Activated CD4-positive, alpha-beta T cell treated with anti-CD3 and anti-CD28 coated beads, Interleukin-2, amount 50 U/mL, for 48 hours (primary cell): ENCODE measurements around the gene NCKAP5.

Source experiments
- DNase-seq, 2 experiments: peaks; one replicate each; pipeline ENCODE4 v3.0.0-alpha.2; 2020

Gene NCKAP5

DNA sequence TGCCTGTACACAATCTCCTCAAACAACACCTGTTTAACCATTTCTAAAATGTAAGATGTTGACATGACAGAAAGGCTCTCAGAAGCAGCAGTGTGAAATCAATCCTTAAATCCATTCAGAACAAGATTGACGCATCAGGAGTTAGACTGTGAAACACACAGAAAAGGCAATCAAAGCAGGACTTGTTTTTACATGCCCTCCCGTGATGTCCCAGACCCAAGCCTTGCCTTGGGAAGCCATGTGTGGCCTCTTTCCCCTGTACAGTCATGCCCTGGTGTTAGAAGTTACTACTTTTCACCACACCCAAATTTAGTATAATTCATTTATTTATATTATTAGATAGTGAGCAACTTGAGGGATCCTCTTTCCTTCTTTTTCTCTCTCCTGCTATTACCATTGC lies 115.7 kb downstream of the NCKAP5 start:
- DNase-seq, result no peak

GRCh38 chr2:133452146-133452545 lies 116.1 kb downstream of the NCKAP5 start:
- no peak for DNase-seq

DNA sequence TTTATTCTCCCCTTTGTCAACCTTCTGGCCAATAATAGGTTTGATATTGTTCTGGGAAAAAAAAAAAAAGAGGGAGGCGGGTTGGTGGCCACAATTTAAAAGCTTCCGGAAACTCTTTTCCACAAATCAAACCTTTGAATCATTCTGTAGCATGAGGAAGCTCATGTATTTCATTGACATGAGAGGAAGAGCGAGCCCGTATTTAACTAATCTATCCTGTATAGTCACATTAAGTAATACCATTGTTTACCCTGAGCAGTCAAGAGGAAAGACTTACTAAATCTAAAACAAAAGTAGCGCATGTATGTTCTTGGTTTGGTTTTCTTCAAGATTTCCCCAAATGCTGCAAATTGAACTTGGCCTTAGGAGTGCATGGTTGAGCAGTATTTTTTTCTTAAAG lies 120.1 kb downstream of the NCKAP5 start:
- DNase-seq, result no peak

DNA sequence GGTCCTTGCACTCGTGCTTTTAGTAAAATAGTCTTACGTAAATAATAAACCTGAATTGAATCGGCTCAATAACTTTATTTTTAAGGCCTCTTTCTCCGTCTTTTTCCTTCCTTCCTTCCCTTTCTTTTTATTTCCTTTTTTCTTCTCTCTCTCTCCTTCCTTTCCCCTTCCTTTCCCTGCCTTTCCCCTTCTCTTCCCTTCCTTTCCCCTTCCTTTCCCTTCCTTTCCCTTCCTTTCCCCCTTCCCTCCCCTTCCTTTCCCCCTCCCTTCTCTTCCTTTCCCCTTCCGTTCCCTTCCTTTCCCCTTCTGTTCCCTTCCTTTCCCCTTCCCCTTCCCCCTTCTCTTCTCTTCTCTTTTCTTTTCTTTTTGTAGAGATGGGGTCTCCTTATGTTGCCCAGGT lies 121.0 kb downstream of the NCKAP5 start:
- DNase-seq, result no peak

- DNase-seq, result no peak
Observed at GRCh38 chr2:133444465-133444864, 123.8 kb downstream of the NCKAP5 start.

- DNase-seq, result no peak
Observed at GRCh38 chr2:133442393-133442792, 125.9 kb downstream of the NCKAP5 start.

DNA sequence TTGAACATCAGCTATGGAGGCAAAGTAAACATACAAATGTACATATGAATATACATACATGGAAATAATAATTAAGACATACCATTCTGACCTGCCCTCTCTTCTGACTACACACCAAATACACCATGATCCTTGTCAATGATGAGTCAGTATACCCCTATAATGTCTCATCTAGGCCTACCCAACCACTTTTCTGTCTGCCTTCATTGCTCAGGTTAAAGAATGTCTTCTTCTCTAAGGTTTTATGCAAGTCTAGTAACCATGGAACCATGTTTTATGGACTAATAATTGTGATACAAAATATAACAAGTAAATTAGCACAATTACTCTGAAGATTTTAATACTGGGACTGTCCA lies 128.7 kb downstream of the NCKAP5 start:
- no peak for DNase-seq

DNA sequence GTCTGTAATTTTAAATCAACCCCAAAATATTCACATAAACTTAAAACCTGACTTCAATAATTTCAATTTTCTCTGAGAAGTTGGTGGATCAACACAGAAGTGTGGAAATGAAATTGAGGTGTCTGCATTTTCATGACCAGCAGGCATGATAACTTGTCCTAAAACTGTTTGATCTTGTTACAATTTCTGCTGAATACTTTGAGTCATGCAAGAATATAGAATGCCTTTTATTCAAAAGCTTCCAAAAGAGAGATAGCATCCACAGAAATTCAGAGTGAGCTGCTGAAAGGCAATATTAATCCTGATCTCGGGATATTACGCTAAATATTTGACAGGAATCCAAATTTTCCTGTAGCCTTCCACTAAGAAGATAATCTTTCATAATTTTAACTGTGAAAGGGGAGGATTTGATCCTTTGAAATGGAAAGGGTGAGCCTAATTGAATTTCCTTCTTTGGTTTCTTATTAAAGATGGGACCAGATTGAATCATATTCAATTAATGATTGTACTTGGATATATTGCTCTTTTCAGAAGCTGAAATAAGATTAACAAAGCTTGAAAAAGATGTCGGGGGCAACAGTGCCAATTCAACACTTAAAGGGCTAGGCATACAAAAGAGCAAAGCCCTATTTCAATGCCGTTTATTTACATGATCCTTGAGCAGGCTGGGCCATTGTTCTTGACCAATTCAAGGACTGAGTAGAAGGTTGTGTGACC lies 129.3 kb downstream of the NCKAP5 start:
- DNase-seq, result no peak

GRCh38 chr2:133438026-133438425 lies 130.2 kb downstream of the NCKAP5 start:
- DNase-seq, result no peak

DNA sequence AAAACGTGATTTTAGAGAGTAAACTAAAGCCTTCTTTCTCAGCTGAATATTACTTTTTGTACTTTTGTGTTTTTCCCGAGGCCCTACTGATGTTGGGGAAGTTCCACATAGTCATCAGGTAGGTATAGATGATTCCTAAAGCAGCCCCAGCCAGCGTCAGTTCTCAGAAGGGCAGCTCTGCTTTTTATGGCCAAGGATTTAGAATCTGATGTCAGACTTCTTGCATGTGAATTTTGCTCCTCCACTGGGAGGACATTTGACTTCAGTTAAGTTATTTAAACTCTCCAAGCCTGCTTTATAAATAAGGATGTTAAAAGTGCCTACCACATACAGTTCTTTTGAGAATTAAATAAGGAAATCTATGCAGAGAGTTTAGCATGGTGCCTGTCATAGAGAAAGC lies 130.8 kb downstream of the NCKAP5 start:
- DNase-seq, result no peak

- DNase-seq, result no peak
Observed at GRCh38 chr2:133434959-133435668, 133.1 kb downstream of the NCKAP5 start.

GRCh38 chr2:133433455-133434451 lies 134.5 kb downstream of the NCKAP5 start:
- no peak for DNase-seq

GRCh38 chr2:133432778-133433177 lies 135.5 kb downstream of the NCKAP5 start:
- no peak for DNase-seq

DNA sequence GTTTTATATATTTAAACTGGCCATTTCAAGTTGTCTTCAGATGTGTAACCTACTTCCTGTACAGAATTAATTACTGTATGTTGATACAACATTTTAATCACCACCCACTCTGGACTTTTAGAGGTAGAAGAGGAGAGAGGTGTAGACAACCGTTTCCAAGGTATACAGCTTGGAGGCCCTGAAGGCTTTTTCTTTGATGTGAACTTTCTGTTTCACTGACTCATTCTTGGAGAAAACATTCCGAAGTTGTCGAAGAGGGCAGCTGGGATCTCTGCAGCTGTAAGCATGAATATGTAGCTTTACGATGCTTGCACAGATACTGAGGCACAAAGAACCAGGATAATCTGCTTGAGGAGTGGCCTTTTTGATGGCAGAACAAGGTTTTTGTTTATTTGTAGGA lies 137.0 kb downstream of the NCKAP5 start:
- no peak for DNase-seq

- no peak for DNase-seq
Observed at GRCh38 chr2:133426791-133427190, 141.5 kb downstream of the NCKAP5 start.

GRCh38 chr2:133425612-133426011 lies 142.7 kb downstream of the NCKAP5 start:
- DNase-seq, result no peak

GRCh38 chr2:133424876-133425275 lies 143.4 kb downstream of the NCKAP5 start:
- DNase-seq, result no peak

DNA sequence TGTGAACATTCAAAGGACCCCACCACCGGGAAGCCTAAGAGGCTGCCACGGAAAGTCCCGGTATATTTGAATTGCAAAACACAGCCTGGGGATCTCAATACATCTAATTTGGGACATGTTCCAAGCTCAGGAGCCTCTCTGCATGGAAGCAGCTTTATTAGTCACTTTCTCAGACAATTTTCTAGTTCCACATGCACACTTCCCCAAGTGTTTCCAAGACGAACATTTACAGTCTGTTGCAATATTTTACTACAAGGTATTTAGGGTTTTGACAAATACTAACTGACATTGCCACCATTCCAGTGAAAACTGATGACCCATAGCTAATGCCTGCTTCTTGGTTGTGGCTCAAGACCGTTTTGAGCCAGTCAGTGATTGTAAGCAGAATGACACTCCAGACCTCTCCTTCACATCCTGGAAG lies 145.3 kb downstream of the NCKAP5 start:
- no peak for DNase-seq

DNA sequence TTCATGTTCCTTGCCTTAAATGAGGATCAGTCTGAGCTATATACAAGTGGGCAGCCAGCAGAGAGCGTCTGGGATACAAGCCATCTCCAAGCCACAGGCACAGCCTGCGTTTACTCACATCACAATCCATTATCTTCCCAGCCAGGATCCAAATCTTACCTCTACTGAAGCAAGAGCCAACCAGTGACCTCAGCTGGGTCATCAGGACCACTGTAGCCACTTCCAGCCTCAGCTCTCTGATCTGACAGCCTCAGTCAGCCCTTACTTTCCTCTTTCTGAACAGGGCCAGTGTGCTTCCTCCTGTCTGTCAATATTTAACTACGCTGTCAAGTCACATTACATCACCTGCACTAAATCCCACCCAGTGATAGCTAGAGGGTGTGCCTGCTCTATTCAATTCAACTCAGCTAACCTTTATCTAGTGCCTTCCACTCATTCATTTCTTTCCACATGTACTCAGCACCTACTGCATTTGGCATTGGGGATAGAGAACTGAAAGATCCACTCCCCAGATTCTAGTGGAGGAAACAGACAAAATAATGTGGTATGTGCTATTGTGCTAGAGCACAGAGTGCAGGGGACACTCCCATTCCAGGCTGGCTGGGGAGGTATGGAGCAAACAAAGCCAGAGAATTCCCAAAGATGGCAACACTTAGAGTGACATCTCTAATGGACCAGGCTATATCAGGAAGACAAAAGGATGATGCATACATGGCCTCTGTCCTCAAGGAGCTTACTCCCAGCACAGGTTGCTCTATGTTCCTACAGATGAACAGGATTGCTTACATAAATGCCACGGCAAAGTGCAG lies 146.5 kb downstream of the NCKAP5 start:
- DNase-seq, result no peak

GRCh38 chr2:133420788-133421187 lies 147.5 kb downstream of the NCKAP5 start:
- no peak for DNase-seq

- no peak for DNase-seq
Observed at GRCh38 chr2:133418671-133419070, 149.6 kb downstream of the NCKAP5 start.

DNA sequence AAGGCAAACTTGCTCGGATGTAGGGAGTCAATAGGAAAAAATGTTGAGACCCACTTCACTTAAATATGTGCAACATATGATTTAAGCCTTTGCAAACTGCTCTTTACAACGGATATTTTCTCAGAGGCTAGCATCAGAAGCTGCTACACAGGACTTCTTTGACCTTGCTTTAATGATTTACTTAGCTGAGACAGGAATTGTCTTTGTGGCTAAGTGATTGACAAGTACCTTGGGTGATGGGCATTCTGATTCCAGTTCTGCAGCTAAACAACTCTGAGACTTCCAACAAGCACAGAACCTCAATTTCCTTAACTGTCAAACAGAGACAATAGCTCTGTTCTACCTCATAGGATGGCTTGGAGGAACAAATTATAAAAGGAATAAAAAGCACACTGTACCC lies 150.2 kb downstream of the NCKAP5 start:
- no peak for DNase-seq

DNA sequence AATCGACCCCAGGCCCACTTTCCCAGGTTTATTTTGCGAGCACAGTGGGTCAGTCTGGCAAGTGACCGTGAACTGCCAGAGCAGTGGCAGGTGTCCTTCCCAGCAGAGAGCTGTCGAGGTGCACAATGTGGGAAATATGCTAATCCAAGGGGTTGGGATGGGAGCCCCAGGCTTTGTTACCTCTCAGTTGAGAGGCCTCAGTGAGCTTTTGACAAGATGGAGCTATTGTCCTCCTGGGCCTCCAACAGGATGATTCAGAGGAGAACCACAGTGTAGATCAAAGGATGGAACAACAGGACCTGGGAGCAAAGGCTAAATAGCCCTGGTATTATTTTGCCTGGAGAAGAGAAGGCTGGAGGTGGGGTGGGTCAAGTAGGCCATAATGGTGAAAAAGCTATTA lies 150.8 kb downstream of the NCKAP5 start:
- DNase-seq, result no peak
